Activated gamma-delta T cell treated with anti-CD3 and anti-CD28 coated beads, Interleukin-2, amount 50 U/mL, for 16 hours (primary cell): ENCODE data around the gene RFNG.

Source experiments
- DNase-seq: peaks from one replicate; pipeline ENCODE4 v3.0.0-alpha.2; 2020; ENCODE audit warnings: low read depth

Gene RFNG

GRCh38 chr17:82077617-82078358, 26.2 kb upstream of the RFNG start:
- no peak for DNase-seq

- DNase-seq: no peak
Observed at GRCh38 chr17:82076785-82077591, 25.4 kb upstream of the RFNG start.

GRCh38 chr17:82076018-82076784, 24.6 kb upstream of the RFNG start:
- DNase-seq: no peak

- DNase-seq: no peak
Observed at GRCh38 chr17:82073446-82073845, 21.8 kb upstream of the RFNG start.

- no peak for DNase-seq
Observed at GRCh38 chr17:82072827-82073226, 21.2 kb upstream of the RFNG start.

- DNase-seq: no peak
Observed at GRCh38 chr17:82070611-82071010, 19.0 kb upstream of the RFNG start.

GRCh38 chr17:82065638-82066303, 14.2 kb upstream of the RFNG start, which contains the start of gene DUS1L:
TSS of gene DUS1L (minus strand) at chr17:82065804. CDS start at chr17:82065059, 745 bp downstream.
- peak; percentile 50 for DNase-seq

GRCh38 chr17:82065193-82065637, 13.6 kb upstream of the RFNG start:
- DNase-seq: no peak

- no peak for DNase-seq
Observed at GRCh38 chr17:82064433-82065192, 13.0 kb upstream of the RFNG start.

- DNase-seq: no peak
Observed at GRCh38 chr17:82063424-82064415, 12.1 kb upstream of the RFNG start.

GRCh38 chr17:82062984-82063368, 11.4 kb upstream of the RFNG start:
- DNase-seq: no peak

GRCh38 chr17:82062076-82062983, 10.7 kb upstream of the RFNG start:
- no peak for DNase-seq

GRCh38 chr17:82061047-82061925, 9.7 kb upstream of the RFNG start:
- no peak for DNase-seq

- no peak for DNase-seq
Observed at GRCh38 chr17:82060614-82061013, 9.0 kb upstream of the RFNG start.

GRCh38 chr17:82060001-82060380, 8.4 kb upstream of the RFNG start:
- DNase-seq: no peak

GRCh38 chr17:82059272-82060000, 7.8 kb upstream of the RFNG start:
- no peak for DNase-seq

- DNase-seq: no peak
Observed at GRCh38 chr17:82058855-82059249, 7.2 kb upstream of the RFNG start.
